GM21515 (cell line): ENCODE measurements around the gene GMPR2.

ENCODE experiments used
- ATAC-seq: cut with Tn5 transposase; IDR thresholded peaks from one replicate; pipeline ENCODE4 v1.9.1; 2021; ENCODE audit not compliant: unreplicated experiment

GMPR2 gene

GRCh38 chr14:24249230-24250021, 16.7 kb downstream of the GMPR2 start:
- ATAC-seq = no peak

DNA sequence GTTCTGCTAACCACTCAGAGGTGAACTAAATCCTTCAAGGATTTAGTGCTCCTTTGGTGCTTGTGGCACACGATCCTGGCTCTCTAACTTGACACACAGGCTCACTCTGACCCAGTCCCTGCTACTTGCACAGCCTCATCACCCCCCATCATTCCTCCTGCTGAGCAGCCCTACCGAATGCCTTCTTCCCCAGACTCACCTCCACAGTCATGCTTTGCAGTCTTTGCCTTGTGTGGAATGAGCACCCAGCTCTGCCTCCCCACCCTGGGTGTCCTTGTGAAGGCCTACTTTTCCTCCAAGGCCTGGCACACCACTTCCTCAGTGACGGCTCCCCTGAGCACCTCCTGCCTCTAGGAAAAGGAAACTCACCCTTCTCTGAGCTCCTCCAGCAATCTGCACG, 17.6 kb downstream of the GMPR2 start:
- ATAC-seq = no peak

DNA sequence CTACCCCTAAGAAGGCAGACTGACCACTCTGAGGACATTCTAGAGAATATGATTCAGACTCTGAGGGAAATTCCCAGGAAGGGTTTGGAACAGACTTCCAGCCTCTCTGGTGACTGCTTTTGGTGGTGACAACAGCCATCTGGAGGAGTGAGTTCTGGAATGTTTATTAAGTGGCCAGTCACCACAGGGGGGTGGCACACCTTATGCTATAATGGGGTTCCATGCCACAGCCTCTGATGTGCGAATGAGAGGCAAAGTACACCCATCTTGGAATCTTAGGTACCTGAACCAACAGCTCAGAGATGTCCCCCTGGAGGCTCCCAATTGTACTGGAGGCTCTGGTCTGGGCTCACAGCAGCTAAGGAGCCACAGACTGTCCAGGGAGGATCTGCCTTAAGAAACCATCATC, 19.2 kb downstream of the GMPR2 start:
- no peak for ATAC-seq

DNA sequence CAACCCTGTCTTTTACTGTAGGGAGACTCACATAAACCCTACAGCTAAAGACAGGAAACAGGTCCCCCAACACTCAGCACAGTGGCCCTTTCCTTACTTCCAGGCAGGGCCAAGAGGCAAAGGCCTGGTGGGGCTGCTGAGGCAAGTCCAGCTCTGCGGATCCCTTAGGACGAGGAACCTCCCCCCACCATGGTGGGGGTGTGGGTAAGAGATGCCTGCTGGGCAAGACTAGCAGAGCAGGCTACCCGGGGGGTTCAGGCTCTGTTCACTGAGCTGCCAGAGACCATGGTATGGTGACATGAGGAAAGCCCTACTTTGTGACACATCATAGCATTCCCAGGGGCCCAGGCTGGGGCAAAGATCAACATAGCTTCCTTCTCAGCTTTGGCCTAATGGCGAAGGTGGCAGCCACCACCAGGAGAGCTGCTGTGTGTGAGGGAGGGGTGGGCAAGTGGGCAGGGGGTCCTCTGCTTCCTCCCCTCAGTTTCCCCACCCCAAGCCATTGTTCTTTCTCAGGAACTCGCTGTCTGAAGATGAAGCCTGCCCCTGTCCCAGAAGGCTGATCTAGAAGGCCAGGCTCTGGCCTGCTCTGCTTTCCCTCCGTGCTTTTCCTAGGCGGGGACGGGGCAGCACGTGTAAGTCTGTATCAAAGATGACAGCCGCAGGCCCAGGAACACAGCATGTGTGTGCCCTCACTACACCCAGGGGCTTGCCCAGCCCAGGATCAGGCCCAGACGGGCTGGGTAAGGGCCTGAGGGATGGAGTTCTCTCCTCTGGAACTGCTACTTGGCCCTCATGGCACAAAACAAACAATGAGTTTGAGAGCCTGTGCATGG, 19.8 kb downstream of the GMPR2 start:
- ATAC-seq = no peak

GRCh38 chr14:24253936-24254335, 21.2 kb downstream of the GMPR2 start:
- ATAC-seq = no peak

- ATAC-seq = no peak
These were observed 22.1 kb downstream of the GMPR2 start for GRCh38 chr14:24254630-24255392.

GRCh38 chr14:24255438-24255837, 22.7 kb downstream of the GMPR2 start:
- no peak for ATAC-seq

DNA sequence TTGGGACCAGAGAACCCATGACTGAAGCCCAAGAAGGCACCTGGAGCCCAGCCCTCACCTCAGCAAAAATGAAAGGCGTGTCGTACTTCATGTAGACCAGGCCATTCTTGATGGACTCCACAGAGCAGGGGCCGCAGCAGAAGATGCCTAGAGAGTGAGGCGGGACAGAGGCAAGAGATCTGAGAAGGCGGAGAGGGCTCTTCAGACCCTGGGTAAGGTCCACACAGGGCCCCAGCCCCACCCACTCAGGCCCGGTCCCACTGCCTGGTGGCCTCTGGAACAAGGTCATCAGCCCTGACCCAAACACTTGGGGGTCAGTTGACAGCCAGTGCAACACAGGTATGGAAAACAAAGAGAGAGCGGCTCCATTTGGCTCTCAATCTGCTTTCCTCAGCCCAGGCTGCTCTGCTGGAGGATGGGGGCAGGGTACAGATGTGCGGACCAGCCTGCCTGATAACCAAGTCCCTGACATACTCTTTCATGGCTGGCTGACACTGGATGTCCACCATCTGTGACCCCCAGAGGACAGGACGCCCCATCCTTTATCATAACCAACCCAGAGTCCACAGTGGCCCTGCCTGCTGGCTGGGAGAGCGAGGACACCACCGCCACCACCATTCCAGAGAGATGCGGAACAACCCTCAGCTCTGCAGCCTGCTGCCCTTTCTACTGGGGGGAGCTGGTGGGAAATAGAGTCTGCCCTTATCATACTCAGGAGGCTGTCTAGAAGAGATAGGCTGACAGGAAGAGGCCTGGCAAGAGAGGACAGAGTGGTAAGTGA, 23.4 kb downstream of the GMPR2 start:
- no peak for ATAC-seq

DNA sequence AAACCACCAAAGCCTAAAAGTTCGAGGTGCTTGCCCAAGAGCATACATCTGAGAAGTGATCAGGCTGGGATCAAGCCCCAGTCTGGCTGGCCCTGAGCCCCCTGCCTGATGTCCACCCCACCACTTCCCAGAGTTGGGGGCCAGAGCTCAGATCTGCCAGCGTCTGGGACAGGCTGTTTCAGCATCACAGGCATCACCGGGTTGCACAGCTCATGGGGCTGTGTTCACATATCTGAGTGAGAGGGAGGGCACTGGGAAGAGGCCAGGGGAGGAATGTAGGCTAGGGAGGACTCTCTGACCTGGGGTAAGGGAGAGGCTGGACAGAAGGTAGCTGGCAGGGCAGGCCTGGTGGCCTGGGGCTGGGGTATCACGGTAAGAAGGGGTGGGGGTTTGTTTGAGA, 24.2 kb downstream of the GMPR2 start:
- ATAC-seq = no peak

DNA sequence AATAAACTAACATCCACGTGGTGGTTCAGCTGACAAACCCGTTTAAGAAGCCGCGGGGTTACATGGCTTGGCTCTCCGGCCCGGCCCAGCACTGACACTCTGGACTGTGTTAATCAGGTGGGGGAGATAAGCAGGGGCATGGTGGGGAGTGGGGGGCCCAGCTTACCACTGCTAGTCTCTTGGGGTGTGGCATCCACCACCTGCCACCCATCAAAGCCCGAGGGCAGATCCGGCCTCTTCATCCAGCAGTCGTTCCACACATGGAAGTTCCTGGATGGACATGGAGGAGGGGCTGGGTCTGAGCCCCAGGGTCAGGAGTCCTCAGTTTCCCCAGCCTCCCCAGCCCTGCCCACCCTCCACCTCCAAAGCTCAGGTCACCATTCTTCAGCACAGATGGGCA, 25.4 kb downstream of the GMPR2 start:
- no peak for ATAC-seq

GRCh38 chr14:24258548-24259265, 26.0 kb downstream of the GMPR2 start:
- no peak for ATAC-seq

- ATAC-seq = no peak
These were observed 26.7 kb downstream of the GMPR2 start for GRCh38 chr14:24259282-24260025.

GRCh38 chr14:24260026-24260779, 27.5 kb downstream of the GMPR2 start:
- no peak for ATAC-seq

GRCh38 chr14:24260780-24261157, 28.0 kb downstream of the GMPR2 start:
- ATAC-seq = no peak

DNA sequence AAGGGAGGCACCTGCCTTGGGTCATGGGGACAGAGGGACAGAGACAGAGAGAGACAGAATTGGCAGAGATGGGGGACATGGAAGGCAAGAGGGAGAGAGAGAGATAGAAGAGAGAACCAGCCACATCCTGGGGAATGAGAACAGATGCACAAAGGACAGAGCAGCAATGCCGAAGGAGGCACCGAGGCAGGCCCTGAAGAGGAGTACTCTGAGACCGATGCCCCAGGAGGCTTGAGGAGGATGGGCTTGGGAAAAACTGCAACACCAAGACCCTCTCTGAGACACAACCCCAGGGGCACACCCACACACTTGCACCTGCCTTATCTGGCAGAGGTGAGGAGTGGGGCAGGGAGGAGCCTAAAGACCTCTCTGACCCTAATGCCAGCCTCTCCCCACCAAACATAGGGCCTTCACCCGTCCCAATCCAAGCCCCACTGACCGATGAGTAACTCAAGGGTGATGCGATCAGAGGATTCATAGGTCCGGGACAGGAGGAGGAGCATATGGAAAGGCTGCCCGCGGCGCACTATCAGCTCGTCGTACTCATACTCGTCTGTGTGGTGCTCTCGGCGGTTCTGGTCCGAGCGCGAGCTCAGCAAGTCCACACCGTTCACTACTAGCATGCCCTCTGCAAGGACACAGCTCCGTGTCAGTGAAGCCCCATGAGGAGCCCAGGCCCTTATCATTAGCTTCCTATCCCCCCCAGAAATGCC, 28.7 kb downstream of the GMPR2 start:
- ATAC-seq = no peak

DNA sequence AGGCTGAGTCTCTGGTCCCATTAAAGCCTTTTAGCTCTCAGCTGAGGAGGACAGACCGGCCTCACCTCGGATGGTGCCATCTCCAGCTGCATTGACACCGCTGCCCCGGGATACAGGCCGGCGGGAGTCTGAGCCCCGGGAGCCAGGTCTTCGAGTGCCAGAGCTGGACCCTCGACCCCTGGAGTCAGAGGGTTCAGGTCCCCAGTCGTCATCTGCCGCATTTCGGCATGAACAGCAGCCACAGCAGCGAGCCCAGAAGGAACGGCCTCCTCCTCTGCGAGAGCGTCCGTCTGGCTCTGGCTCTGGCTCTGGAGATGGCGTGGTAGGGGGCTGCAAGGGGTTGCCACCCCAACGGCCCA, 29.2 kb downstream of the GMPR2 start:
- no peak for ATAC-seq

DNA sequence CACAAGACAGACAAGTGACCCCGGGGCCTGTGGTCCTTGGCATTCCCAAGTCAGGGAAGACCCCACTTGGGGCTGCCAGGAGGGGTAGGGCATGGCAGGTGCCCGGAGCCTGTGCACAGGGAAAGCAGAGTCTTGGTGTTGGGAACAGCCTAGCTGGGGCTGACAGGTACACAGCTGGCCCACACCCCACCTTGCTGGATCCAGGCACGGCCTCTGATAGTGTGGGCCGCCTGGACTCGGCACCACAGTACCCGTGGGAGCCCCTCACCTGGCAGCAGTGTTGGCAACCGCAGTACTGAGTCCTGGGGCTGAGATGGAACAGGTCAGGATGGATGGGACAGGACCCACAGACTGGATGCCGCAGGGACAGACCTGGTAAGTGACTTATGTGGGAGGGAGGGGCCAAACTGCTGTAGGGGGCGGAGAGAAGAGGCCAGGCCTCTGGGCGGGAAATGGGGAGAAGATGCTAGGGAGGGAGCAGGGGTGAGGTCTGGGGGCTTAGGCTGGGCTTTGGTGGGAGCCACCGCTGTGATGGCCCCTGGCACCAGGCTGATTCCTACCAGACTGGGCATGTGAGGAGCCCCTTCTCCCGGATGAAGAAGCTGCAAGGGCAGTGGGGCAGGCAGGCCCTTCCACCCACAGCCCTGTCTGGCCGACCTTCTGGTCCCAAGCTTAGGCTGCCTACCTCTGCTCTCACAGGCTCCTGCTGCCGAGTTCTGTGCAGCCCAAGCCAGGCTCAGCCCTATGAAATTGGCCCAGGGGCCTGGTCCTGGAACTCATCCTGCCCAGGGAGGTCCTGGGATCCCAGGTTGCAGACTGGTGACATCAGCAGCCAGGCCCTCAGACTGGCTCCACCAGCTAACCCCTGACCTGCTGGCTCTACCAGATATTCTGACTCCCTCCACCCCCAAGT, 30.3 kb downstream of the GMPR2 start, which contains the start of gene TGM1:
Gene TGM1, minus strand, starts transcription at position 357 of the 913 bp plus-strand sequence. CDS start 825 bp downstream, outside the sequence.
- ATAC-seq = no peak
